OCI-LY3 (cell line): ENCODE measurements around the gene MAMLD1.

Experiments
- EZH2phosphoT487 ChIP-seq: fragments of 200-600 bp; shearing (Covaris generic); IDR thresholded peaks from 2 replicates; pipeline ENCODE4 v1.6.1; 2018; ENCODE audit warnings: antibody characterized with exemption, mixed run types, low read depth
- TF ChIP-seq, protein P1 (sequence below): fragments of 200-600, 300-600 bp; sonication (generic); IDR thresholded peaks from 2 replicates; pipeline ENCODE4 v1.5.1; 2014; ENCODE audit warnings: antibody characterized with exemption, low read length, low read depth

DNA sequence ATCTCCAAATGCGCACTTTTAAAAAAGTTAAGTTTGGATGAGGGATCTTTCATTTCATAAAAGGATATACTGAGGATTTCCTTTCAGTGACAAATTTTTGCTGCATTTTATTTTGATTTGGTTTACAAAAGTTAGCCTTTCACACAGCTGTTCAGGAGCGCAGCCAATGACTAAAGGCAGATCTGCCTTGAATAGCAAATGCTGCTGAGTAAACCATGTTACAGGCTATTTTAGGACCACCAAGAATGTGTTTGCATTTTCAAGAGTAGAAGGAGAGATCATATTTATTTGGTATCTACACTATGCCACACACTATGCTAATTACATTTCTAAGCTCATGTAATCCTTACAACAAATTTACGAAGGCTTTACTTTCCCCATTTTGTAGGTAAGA is 92.1 kb downstream of the MAMLD1 start:
- TF ChIP-seq, protein P1, sequence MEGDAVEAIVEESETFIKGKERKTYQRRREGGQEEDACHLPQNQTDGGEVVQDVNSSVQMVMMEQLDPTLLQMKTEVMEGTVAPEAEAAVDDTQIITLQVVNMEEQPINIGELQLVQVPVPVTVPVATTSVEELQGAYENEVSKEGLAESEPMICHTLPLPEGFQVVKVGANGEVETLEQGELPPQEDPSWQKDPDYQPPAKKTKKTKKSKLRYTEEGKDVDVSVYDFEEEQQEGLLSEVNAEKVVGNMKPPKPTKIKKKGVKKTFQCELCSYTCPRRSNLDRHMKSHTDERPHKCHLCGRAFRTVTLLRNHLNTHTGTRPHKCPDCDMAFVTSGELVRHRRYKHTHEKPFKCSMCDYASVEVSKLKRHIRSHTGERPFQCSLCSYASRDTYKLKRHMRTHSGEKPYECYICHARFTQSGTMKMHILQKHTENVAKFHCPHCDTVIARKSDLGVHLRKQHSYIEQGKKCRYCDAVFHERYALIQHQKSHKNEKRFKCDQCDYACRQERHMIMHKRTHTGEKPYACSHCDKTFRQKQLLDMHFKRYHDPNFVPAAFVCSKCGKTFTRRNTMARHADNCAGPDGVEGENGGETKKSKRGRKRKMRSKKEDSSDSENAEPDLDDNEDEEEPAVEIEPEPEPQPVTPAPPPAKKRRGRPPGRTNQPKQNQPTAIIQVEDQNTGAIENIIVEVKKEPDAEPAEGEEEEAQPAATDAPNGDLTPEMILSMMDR, result no peak
- TF ChIP-seq EZH2phosphoT487, result no peak
